Activated CD4-positive, alpha-beta T cell treated with anti-CD3 and anti-CD28 coated beads, Interleukin-2, Interleukin-6, amounts not matched to agents 100 ng/mL and 50 ng/mL, durations not matched to agents 16 hours and 8 hours (primary cell): ENCODE data around the gene ADIRF.
"Not testable (repeated sequence)": the region's sequence is repeated elsewhere in the genome, so short reads cannot be mapped to it uniquely, and the experiment has no call there.

Experiments used
- DNase-seq: peaks from one replicate; pipeline ENCODE4 v3.0.0-alpha.2; 2020

Gene ADIRF

GRCh38 chr10:86961481-86962091 is 6.7 kb upstream of the ADIRF start:
- no peak for DNase-seq

- no peak for DNase-seq
Measured at GRCh38 chr10:86962136-86962980, 5.9 kb upstream of the ADIRF start.

- DNase-seq = no peak
Measured at GRCh38 chr10:86962981-86963310, 5.3 kb upstream of the ADIRF start.

- DNase-seq = no peak
Measured at GRCh38 chr10:86963341-86963919, 4.9 kb upstream of the ADIRF start.

GRCh38 chr10:86964061-86964846 is 4.0 kb upstream of the ADIRF start:
- DNase-seq = no peak

GRCh38 chr10:86964847-86965190 is 3.5 kb upstream of the ADIRF start:
- no peak for DNase-seq

GRCh38 chr10:86965986-86966654 is 2.2 kb upstream of the ADIRF start:
- peak; percentile 33 for DNase-seq

- DNase-seq = no peak
Measured at GRCh38 chr10:86967481-86967941, 771 bp upstream of the ADIRF start.

GRCh38 chr10:86968994-86969355 is 693 bp downstream of the ADIRF start:
- DNase-seq = no peak

GRCh38 chr10:86969421-86970041 is 1.2 kb downstream of the ADIRF start:
- no peak for DNase-seq

GRCh38 chr10:86970162-86970981 is 2.1 kb downstream of the ADIRF start:
- DNase-seq = no peak

- no peak for DNase-seq
Measured at GRCh38 chr10:86970982-86971231, 2.6 kb downstream of the ADIRF start.

- DNase-seq = peak; percentile 88
Measured at GRCh38 chr10:86971232-86971991, 3.1 kb downstream of the ADIRF start.

GRCh38 chr10:86972613-86973380 is 4.5 kb downstream of the ADIRF start:
- DNase-seq = no peak

- DNase-seq = no peak
Measured at GRCh38 chr10:86974484-86974883, 6.2 kb downstream of the ADIRF start.

GRCh38 chr10:86976362-86977056 is 8.2 kb downstream of the ADIRF start:
- no peak for DNase-seq

- DNase-seq = not testable (repeated sequence)
Measured at GRCh38 chr10:86978457-86978856, 10.2 kb downstream of the ADIRF start.

GRCh38 chr10:86979296-86979818 is 11.1 kb downstream of the ADIRF start:
- DNase-seq = no peak

GRCh38 chr10:86979977-86980448 is 11.7 kb downstream of the ADIRF start:
- no peak for DNase-seq
